SKM-1 treated with dmso at 0.1 percent for 144 hours (cell line): ENCODE results near the gene CACNA1C.

Source experiments
- DNase-seq: peaks from one replicate; lab custom pipeline; 2025; ENCODE audit not compliant: unreplicated experiment; lab: John Stamatoyannopoulos, UW

CACNA1C gene

DNA sequence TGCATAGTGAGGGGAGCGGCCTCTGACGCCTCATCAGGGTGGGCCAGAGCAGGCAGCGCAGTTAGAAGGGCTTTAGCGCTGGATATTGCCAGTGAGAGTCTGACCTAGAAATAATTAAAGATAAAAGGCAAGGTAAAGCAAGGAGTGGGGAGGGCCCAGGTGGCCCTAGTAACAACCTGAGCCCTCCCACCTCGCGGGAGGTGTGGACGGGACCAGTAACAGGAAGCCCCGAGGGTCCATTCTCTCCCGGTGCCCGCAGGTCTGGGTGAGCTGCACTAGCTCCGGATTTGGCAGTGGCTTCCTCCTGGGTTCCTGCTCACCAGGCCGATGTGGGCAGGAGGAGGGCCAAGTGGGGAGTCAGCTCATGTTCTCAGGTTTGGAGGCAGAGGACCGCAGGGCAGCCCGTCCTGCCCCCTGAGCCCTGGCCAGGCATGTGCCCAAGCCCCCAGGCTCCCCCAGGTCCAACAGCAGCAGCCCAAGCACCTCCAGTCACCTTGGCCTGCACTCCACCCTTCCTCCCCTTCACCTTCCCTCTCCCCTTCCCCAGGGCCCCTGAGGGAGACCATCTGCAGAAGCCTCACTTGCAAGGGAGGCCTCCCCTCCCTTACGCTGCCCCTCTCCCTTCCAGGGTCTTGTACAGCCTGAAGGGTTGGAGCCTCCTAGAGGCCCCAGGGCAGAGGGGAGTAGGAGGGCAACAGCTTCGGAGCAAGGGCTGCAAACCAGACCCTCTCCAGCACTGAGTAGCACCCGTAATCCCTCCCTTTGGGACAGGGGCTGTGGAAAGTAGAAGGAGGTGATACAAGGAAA lies 597.7 kb downstream of the CACNA1C start:
- DNase-seq, result no peak

DNA sequence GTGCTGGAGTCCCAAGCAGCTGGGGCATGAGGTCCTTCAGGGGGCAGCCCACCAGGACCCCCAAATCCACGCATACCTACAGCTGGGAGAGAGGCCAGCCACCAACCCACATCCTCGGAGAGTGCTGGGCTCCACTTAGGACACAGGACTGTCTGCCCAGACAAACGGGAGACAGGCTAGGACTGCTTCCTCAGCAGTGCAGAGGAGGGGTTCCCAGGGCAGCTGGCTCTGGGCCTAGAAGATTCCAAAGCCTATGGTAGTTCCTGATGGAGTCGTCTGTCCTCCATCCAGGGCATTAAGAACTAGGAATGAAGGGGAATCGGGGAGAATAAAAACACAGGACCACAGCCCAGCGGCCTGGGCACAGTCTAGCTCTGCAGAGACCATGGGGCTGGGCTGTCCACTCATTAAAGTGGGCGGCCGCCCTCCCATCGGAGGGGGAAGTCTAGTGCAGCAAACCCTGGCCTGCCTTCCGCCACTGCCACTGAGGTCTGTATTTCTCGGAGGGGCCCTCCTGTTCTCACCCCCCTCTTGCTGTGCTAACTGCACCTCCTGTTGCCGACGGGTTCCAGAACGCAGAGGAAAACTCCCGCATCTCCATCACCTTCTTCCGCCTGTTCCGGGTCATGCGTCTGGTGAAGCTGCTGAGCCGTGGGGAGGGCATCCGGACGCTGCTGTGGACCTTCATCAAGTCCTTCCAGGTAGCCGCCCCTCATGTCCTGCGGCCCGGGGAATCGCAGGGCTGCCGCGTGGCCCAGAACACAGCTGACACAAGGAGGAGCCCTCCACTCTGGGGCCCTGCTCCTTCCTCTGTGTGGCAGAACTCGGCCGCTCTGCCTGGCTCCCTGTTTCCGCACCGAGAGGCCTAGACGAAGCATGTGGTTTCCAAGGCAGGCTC lies 598.5 kb downstream of the CACNA1C start:
- no peak for DNase-seq

DNA sequence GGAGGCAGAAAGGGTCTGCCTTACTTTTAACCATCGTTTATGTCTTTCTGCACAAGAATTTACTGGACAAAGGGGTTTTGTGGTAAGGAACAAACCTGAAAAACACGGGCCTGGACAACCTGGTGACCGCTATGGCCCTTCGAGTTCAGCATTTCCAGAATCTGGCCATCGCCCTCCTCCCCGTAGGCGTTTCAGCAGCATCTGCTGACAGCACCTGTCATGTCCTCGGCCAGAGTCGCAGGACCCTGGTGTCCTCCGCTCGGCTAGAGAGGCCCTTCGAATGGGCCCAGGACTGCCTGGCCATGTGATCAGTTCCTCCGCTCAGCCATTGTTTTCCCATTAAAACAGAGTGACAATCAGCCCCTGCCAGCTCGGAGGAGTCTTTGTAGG lies 599.2 kb downstream of the CACNA1C start:
- DNase-seq, result no peak

DNA sequence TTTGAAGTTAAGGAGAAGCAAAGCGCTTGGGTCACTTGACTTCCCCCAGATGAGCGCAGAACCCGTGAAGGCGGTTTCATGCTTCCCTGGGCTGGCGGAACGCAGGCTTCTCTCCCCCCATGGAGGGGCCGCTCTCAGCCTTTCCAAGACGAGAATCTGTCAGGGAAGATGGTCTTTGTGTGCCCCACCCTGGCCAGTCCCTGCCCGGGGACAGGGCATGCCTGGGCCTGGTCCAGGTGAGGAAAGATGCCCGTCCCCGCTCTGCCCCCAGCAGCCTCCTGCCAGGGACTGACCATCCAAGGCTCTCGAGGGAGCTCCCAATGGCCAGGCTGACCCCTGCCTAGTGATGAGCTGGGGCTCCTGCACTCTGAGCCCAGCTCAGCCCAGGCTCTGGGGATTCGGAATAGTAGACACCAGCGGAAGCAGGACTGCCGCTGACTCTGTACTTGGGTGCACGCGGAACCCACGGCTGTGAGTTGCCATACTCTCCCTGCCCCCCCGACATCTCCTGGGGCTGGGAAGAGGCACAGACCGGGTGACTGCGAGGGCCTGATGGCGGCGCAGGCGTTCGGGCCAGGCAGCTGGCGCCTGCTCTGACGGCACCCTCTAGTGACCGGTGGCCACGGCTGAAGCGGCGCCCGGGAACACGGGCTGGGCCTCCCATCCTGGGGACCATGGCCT lies 599.8 kb downstream of the CACNA1C start:
- DNase-seq, result no peak

DNA sequence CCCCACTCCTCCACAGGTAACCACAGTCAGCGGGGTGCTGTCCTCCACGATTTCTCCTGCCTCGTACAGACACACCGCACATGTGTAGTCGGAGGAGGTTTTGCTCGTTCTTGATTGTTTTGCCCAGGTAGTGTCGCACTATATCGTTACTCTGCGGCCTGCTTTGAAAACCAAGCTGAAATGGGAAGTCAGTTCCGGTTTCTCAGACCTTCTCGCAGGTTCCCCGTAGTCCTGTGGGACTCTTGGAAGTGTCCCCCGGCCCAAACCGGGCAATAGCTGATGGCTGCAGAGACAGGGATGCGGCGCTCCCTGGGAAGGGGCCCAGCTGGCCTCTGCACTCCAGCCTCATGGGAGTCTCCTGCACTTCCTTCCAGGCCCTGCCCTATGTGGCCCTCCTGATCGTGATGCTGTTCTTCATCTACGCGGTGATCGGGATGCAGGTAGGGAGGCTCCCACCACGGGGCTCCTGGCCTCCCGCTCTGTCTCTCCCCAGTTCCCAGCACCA lies 600.7 kb downstream of the CACNA1C start:
- no peak for DNase-seq

DNA sequence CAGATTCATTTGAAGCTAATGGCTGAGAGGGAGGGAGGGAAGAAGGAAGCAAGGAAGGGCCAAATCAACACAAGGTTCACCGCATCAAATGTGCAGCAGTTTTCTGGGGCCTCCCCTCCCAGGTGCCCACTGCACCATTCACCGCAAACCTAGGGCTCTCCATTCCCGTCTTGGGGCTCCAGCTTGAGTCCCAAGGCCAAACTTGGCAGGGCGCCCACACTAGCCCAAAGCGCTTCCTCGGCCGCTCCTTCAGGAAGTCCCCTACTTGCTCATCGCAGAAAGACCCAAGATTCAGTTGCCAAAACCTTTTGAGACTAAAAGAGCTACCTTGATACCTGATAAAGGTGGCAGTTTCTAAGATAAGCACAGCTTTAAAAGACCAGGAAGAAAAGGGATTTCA lies 601.5 kb downstream of the CACNA1C start:
- DNase-seq, result no peak

DNA sequence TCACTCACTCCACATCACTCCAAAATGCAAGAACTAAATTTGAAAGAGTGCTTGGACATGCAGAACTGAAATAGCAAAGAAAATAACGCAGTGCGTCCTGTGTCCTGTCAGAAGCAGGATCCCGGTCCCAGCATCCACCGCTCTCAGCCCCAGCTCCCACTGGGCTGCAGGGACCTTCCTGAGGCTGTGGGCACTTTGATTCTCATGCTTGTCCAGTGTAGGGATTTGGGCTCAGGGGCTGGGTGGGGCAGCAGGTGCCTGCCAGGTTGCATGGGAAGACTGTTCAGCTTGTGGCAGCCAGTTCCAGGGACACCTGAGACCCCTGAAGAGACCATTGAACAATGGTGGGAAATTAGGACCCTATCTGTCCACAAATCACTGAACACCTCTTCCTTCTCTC lies 602.0 kb downstream of the CACNA1C start:
- no peak for DNase-seq

DNA sequence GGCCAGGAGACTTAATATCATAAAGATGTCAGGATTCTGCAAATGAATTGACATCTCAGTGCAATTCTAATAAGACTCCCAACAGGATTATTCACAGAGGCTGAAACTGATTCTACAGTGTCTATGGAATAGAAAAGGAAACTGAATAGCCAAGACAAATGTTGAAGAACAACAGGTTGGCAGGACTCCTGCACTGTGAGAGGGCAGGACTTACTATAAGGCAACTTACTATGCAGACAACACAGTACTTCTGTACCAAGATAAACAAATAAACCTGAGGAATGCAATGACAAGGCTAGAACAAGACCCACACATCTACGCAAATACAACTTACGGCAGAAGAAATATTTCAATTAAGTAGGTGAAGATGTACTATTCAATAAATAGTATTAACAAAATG lies 609.7 kb downstream of the CACNA1C start:
- DNase-seq, result no peak

DNA sequence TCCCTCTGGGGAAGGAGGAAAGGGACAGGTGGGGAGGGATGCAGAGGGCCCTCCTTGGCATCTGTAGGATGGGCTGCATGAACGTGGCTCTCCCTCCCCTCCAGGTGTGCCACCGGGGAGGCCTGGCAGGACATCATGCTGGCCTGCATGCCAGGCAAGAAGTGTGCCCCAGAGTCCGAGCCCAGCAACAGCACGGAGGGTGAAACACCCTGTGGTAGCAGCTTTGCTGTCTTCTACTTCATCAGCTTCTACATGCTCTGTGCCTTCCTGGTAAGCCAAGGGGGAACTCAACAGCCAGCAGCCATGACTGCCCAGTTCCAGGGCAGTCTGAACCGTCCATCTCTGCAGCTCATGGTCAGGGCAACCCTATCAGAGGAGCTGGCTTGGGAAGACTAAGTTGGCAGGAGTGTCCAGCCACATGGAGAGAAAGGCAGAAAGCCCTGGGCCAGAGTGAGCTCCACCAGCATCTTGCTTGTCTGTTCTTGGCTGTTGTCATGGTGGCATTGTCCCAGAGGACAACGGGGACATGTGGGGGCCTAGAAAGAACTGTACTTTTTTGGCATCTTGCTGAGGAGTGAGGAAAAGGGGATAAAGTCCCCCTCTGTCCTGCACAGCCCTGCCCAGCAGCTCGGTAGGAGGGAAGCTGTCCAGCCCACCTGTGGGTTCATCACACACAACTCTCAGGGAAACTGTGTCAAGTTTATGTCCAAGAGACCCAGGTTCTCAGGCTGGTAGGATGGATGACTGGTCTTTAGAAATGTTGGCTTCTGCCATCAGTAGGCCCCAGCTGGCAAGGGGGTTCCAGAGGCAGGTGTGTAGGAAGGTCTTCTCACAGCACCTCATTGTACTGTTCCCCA lies 612.2 kb downstream of the CACNA1C start:
- DNase-seq, result no peak

DNA sequence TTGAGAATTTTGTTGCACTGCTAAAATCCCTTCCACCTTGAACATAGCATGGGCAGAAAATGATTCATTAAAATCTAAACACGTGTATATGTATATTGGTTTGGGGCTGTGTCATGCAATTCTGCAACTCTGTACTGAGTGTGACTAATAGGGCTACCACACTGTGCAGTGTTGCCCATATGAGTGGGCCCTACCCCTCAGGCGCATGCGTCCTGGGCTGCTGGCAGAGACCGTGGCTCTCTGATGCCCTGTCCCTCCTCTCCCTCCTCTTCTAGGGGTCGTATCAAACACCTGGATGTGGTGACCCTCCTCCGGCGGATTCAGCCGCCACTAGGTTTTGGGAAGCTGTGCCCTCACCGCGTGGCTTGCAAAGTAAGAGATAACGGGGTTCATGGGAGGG lies 613.6 kb downstream of the CACNA1C start:
- DNase-seq, result no peak

DNA sequence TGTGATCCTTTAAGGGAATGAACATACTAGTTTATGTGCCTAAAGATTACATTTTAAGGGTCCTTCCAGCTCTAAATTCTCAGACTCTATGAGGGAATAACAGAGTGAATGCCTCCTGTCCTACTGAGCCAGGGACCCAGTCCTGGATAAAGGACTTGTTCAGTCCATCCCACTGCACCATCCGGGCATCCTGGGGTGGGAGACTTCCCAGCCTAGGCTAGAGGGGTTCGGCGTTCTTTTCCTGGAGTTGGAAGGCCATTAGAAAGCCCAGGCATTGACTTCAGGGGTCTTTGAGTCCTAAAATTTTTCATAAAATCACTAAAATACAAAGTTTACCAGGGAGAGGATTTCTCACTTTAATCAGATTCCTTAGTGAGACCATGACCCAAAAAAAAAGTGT lies 614.1 kb downstream of the CACNA1C start:
- no peak for DNase-seq

DNA sequence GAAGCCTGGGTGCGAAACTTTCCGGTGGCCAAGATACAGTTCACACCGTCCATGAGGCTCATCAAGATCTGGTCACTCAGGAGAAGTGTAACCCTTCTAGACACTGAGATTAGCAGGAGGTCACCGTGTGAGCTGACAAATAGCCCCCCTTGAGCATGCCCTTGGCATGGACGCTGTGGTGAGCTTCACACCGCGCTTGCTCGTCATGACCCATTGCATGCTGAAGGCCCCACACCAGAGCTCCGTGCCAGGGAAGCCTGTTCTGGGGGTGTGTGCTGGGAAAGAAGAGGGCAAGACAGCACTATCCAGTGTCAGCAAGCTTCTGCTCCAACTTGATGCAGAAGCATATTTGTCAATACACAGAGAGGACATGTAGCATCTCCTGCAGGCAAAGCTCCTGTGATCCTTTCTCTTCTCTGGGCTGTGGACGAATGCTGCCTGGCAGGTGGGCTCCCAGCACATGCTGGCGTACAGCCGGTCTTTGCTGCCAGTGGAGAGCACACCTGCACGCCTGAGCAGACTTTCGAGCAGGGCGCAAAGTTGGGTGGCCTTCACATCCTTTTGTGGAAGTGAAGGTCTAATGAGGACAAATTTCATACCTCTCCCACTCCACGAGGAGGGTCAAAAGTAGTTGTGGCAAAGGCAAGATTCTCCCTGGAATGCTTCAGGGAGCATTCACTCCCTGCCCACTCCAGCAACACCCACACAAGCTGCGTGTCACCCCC lies 615.1 kb downstream of the CACNA1C start:
- DNase-seq, result no peak

DNA sequence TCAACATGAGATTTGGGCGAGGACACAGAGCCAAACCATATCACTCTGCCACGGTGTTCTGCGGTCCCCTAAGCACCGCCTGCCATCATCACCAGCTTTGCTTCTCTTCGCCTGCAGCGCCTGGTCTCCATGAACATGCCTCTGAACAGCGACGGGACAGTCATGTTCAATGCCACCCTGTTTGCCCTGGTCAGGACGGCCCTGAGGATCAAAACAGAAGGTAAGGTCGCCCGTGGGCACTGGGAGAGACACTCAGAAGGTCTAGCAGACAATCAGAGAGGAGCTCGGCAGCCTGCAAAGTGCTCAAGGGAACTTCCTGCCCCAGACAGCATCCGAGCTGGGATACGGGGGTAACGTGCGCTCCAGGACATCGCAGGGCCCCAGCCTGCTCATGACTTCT lies 616.0 kb downstream of the CACNA1C start:
- DNase-seq, result no peak

DNA sequence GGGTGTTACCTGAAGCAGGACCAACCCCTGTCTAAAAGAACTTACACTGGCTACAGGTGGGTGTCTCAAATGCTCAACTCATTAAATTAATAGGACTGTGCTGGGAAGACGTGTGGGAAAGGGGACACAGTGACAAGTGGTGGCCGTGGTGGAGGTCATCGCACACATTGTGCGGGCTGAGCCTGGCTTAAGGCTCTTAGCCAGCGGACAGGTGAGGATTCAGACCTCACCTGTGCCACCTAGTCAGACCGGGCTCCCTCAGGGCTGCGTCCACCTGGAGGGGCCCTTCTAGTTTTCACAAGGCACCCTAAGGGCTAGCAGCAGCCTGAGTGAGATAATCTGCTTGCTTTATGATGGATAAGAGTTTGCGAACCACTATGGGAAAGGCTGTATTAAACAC lies 616.8 kb downstream of the CACNA1C start:
- DNase-seq, result no peak

DNA sequence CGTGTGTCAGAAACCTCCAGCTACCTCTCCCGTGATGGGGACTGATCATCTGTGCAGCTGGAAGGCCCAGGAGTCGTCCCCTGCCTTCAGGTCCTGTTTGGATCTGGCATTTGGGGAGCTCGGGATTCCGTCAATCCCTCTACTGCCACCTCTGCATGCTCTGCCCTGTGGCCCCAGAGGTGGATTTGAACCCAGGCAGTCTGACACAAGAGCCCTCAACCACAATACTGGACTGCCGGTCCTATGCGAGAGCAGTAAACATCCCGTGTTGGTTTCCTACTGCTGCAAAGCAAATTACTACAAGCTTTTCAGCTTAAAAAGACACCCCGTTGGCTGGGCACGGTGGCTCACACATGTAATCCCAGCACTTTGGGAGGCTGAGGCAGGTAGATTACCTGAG lies 620.1 kb downstream of the CACNA1C start:
- DNase-seq, result no peak

DNA sequence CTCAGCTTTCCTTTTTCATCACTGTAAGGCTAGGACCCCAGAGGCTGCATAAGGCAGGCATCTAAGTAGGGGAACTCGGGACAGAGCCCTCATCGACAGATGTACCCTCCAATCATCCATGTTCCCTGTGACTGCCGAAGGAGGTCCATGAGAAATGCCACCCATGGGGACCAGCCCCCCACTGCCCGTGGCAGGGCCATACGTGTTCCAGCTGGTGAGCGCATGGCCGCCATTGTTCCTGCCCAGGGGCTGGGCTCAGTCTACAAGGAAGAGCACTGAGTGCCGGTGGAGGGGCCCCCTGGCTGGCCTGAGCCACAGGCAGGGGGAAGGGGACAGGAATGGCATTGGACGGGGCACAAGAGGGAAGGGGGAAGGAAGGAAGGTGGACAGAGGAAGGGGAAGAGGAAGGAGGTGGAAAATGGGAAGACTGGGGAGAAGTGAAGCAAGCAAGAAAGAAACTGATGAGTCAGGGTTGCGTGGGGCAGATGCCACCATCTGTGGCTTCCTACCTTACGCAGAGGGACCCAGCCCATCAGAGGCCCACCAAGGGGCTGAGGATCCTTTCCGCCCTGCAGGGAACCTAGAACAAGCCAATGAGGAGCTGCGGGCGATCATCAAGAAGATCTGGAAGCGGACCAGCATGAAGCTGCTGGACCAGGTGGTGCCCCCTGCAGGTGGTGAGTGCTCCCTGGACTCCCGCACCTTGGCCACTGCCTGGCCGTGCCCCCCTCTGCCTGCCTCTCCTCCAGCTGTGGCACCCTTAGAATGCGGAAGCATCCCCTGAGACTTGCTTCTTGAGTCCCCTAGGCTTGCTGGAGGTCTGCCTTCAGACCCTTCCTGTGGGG lies 621.4 kb downstream of the CACNA1C start:
- DNase-seq, result no peak

DNA sequence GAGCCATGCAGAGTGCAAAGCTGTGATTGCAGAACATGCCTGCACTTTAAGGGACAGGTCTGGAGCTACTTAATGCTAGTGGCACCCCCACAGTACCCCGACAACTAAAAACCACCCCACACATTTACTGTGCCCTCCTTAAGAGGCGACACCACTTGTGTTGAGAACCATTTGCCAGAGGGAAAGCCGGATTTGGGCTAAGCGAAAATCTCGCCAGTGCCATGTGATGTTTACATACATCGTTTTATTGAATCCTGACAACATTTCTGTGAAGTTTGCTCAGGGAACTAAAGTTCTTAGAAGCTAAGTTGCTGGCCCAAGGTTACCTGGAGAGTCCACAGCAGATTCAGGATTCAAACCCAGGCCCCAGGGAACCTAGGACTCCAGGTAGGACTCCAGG lies 623.0 kb downstream of the CACNA1C start:
- no peak for DNase-seq

DNA sequence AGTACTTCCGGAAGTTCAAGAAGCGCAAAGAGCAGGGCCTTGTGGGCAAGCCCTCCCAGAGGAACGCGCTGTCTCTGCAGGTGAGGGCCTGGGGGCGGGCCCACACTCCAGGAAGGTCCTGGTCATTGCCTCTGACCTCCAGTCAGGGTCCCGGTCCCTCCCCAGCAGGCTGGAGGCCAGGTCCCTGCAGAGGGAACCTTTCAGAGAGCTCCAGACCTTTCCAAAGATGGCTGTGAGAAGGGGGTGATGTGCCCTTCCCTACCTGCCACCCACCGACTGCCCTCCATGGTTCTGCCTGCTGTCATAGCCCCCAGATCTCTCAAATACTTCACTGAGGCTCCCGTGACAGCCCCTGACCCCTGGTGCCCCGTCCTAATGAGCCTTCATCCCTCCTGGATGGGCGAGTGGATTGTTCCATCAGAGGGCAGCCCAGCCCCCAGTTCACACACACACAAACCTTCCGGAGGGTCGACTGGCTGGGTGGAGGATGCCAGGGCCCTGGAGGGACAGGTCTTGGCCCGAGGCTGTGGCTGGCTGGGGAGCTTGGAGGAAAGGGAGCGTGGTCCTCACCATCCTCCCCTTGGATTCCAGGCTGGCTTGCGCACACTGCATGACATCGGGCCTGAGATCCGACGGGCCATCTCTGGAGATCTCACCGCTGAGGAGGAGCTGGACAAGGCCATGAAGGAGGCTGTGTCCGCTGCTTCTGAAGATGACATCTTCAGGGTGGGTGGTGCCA lies 624.5 kb downstream of the CACNA1C start:
- no peak for DNase-seq
